HG03064 (cell line): Measurements from ENCODE around the gene EPRS1.
"Not testable (repeated sequence)": the region's sequence is repeated elsewhere in the genome, so short reads cannot be mapped to it uniquely, and the experiment has no call there.

Source experiments
- ATAC-seq: cut with Tn5 transposase; IDR thresholded peaks from one replicate; pipeline ENCODE4 v1.9.1; 2021; ENCODE audit warnings: low read depth; ENCODE audit not compliant: unreplicated experiment

The EPRS1 gene

GRCh38 chr1:220040028-220040596 lies 6.2 kb downstream of the EPRS1 start:
- ATAC-seq, result no peak

- no peak for ATAC-seq
Observed at GRCh38 chr1:220038640-220039039, 7.7 kb downstream of the EPRS1 start.

- not testable (repeated sequence) for ATAC-seq
Observed at GRCh38 chr1:220037810-220038209, 8.5 kb downstream of the EPRS1 start.

- no peak for ATAC-seq
Observed at GRCh38 chr1:220032911-220033310, 13.4 kb downstream of the EPRS1 start.

GRCh38 chr1:220031287-220031686 lies 15.0 kb downstream of the EPRS1 start:
- no peak for ATAC-seq

- ATAC-seq, result no peak
Observed at GRCh38 chr1:220028346-220028895, 17.9 kb downstream of the EPRS1 start.

- no peak for ATAC-seq
Observed at GRCh38 chr1:220019071-220019470, 27.2 kb downstream of the EPRS1 start.

- peak; percentile 84 for ATAC-seq
Observed at GRCh38 chr1:220013497-220013896, 32.8 kb downstream of the EPRS1 start.

GRCh38 chr1:220012259-220012658 lies 34.0 kb downstream of the EPRS1 start:
- no peak for ATAC-seq

GRCh38 chr1:220011620-220012019 lies 34.7 kb downstream of the EPRS1 start:
- no peak for ATAC-seq

GRCh38 chr1:220007438-220007837 lies 38.9 kb downstream of the EPRS1 start:
- no peak for ATAC-seq

GRCh38 chr1:220005489-220005888 lies 40.8 kb downstream of the EPRS1 start:
- ATAC-seq, result no peak

- no peak for ATAC-seq
Observed at GRCh38 chr1:220003610-220004299, 42.5 kb downstream of the EPRS1 start.

GRCh38 chr1:220003015-220003414 lies 43.3 kb downstream of the EPRS1 start:
- no peak for ATAC-seq

GRCh38 chr1:220001095-220001501 lies 45.2 kb downstream of the EPRS1 start:
- no peak for ATAC-seq

- ATAC-seq, result no peak
Observed at GRCh38 chr1:219999821-220000220, 46.5 kb downstream of the EPRS1 start.
